Chondrocyte (in vitro differentiated cells): ENCODE results near the gene GLYATL2. TPM values are rescaled to one million over a fixed set of nuclear protein-coding genes. Genes with fewer than 3 reads are reported as not detected.

Experiments
- DNase-seq: peaks from one replicate; pipeline ENCODE4 v3.0.0; 2021; ENCODE audit warnings: mixed read lengths, low spot score
- H3K27ac Mint-ChIP-seq: one replicate; pipeline ENCODE4 v1.8.0; 2021; ENCODE audit warnings: mild to moderate bottlenecking, moderate library complexity, mixed read lengths; ENCODE audit not compliant: unreplicated experiment
- H3K27me3 Mint-ChIP-seq: 2 replicates; pipeline ENCODE4 v1.8.0; 2021; ENCODE audit warnings: low read depth, mixed read lengths
- H3K36me3 Mint-ChIP-seq: 2 replicates; pipeline ENCODE4 v1.8.0; 2021; ENCODE audit warnings: low read depth, mixed read lengths
- H3K4me1 Mint-ChIP-seq: 2 replicates; pipeline ENCODE4 v1.8.0; 2021; ENCODE audit warnings: low read depth, mild to moderate bottlenecking, mixed read lengths
- H3K4me3 Mint-ChIP-seq: one replicate; pipeline ENCODE4 v1.8.0; 2021; ENCODE audit warnings: mild to moderate bottlenecking, moderate library complexity, mixed read lengths; ENCODE audit not compliant: unreplicated experiment
- H3K9me3 Mint-ChIP-seq: 2 replicates; pipeline ENCODE4 v1.8.0; 2021; ENCODE audit warnings: low read depth, mixed read lengths
- CTCF ChIP-seq: fragments of 200-600 bp; sonication (generic); IDR thresholded peaks from 2 replicates; pipeline ENCODE4 v1.5.0; 2021; ENCODE audit warnings: antibody characterized with exemption, mild to moderate bottlenecking, moderate library complexity
- long read RNA-seq: library from polyadenylated mRNA; stranded (forward); transcript quantifications from one replicate; pipeline ENCODE4 v2.0.0, GENCODE V29; 2021
- total RNA-seq: library from RNA; stranded (reverse); gene quantifications from 3 replicates; pipeline ENCODE4 v1.2.1, GENCODE V29; 2021

Gene GLYATL2
- total RNA-seq, result 0.35 TPM in 1 of 3 replicates, not detected in the others
- long read RNA-seq, partial matches to known transcripts, result 0 of 1 reads
- long read RNA-seq, other reads (novel, unspliced or antisense), result 1 of 1 reads

DNA sequence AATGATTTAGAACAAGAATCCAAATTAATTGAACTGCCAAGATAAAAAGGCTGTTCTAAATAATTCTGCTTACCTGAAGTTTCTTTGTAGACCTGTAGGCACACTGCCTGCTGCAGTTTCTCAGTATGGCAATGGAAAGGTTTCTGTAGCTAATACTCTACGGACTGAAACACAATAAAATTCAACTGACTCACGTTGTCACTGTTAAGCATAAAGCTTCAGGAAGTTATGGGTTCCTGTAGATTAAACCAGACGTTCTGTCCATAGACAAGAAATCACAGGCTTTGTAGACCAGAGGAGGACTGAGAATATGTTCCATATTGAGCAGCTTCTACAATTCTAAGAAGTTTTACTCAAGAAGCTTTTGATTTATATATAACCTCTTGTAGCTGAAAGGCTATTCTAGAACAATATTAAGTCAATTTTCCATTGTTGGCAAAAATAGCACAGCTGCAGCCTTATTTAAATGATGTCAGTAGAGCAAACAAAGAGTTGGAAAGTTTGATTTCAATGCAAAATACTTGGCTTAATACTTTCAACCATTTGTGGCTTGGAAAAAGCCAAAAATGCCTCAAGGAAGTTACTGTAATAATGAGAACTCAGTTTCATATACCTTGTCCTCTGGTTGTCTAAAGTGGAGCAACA, at the start of gene GLYATL2:
Gene GLYATL2 (minus strand): TSS at position 344 of the 645 bp plus-strand sequence. CDS start 5,092 bp downstream, outside the sequence.
- H3K27me3 Mint-ChIP-seq, result peaks cover 6% of the 10 kb centered on the region
- H3K27ac Mint-ChIP-seq, result no peak within 1 kb of the TSS
- no peaks in the 10 kb centered on the region for H3K36me3 Mint-ChIP-seq
- no peaks in the 10 kb centered on the region for H3K4me1 Mint-ChIP-seq
- no peak within 1 kb of the TSS for H3K4me3 Mint-ChIP-seq
- TF ChIP-seq CTCF, result no peak
- no peaks in the 10 kb centered on the region for H3K9me3 Mint-ChIP-seq
- DNase-seq, result no peak

- Mint-ChIP-seq H3K27me3 (no peaks in the 10 kb centered on the region), H3K4me1 (no peaks in the 10 kb centered on the region), H3K27ac (no peak overlapping the region), H3K4me3 (no peak overlapping the region), H3K9me3 (no peaks in the 10 kb centered on the region), H3K36me3 (no peaks in the 10 kb centered on the region)
- DNase-seq, result no peak
- no peak for TF ChIP-seq CTCF
Observed at GRCh38 chr11:58893899-58894298, 49.4 kb upstream of the GLYATL2 start.

DNA sequence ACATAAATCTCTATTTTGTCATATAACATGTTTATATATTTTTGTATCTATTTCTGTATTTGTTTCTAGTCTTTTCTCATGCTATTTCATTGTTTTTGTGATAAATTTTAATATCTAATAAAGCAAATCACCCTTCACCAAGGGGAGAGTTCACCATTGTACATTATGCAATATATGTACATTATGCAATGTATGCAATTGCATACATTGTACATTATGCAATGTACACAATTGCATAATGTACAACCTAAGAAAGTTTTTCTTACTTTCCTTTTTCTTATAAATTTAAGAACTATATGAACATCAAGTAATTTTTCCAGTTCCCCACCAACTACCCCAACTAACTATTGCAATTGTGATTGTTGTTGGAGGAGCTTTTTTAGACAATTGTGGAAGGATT, 44.1 kb upstream of the GLYATL2 start:
- no peak for TF ChIP-seq CTCF
- Mint-ChIP-seq H3K27ac (no peak overlapping the region), H3K27me3 (no peaks in the 10 kb centered on the region), H3K9me3 (peaks cover 2% of the 10 kb centered on the region), H3K36me3 (no peaks in the 10 kb centered on the region), H3K4me1 (no peaks in the 10 kb centered on the region), H3K4me3 (no peak overlapping the region)
- DNase-seq, result no peak

GRCh38 chr11:58887452-58887851, 42.9 kb upstream of the GLYATL2 start:
- Mint-ChIP-seq H3K27ac (no peak overlapping the region), H3K36me3 (no peaks in the 10 kb centered on the region), H3K4me1 (no peaks in the 10 kb centered on the region), H3K27me3 (no peaks in the 10 kb centered on the region), H3K4me3 (no peak overlapping the region), H3K9me3 (peaks cover 8% of the 10 kb centered on the region)
- TF ChIP-seq CTCF, result no peak
- DNase-seq, result no peak

DNA sequence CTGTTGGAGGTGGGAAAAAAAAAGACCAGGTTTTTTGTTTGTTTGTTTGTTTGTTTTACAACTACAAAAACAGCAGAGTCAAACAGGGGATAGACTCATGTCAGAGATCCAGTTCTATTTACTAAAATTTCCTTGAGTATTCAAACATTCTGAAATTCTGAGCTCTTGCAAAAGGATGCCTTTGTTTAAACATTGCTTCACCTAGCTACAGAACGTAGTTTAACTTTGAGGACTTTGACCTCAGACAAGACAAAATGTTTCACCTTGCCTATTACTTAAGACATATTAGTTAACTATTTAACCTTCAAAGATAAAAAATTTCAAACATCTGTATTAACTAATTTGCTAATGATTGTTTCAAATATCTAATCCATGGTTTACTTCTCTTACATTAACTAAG, 36.1 kb upstream of the GLYATL2 start:
- H3K4me3 Mint-ChIP-seq, result no peak overlapping the region
- no peak for DNase-seq
- no peak for TF ChIP-seq CTCF
- H3K9me3 Mint-ChIP-seq, result peaks cover 33% of the 10 kb centered on the region
- H3K27ac Mint-ChIP-seq, result no peak overlapping the region
- no peaks in the 10 kb centered on the region for H3K4me1 Mint-ChIP-seq
- peaks cover 2% of the 10 kb centered on the region for H3K36me3 Mint-ChIP-seq
- H3K27me3 Mint-ChIP-seq, result no peaks in the 10 kb centered on the region
